K562 (cell line): ENCODE measurements around the gene ASMT. TPM values are rescaled to one million over a fixed set of nuclear protein-coding genes. Genes with fewer than 3 reads are reported as not detected.
"Not testable (repeated sequence)": the region's sequence is repeated elsewhere in the genome, so short reads cannot be mapped to it uniquely, and the experiment has no call there.

Source experiments
- ATAC-seq: fragments of 200-7000 bp; cut with Tn5 transposase; 3 replicates; pipeline ENCODE4 v1.9.1; 2020; ENCODE audit warnings: moderate library complexity
- BruUV-seq: library from RNA; stranded (reverse); fragments of 400-500 nt; replicated peaks from 2 replicates; lab custom pipeline; 2021; lab: Mats Ljungman, UMichigan
- CTCF ChIA-PET: fragments of 300-600 bp; formaldehyde crosslinking; extraction: SDS; loops from one replicate; lab custom pipeline; 2021; ENCODE audit warnings: low intra/inter-chr PET ratio; lab: Yijun Ruan, JAX
- POLR2A ChIA-PET: fragments of 300-600, 350-650 bp; sonication (Branson Sonifier 250); formaldehyde crosslinking; extraction: SDS; loops from one replicate; lab custom pipeline; 2021; ENCODE audit warnings: antibody characterized with exemption, inconsistent platforms; lab: Yijun Ruan, JAX
- DNase-seq, 4 experiments: peaks; one replicate each; pipeline versions ENCODE4 v3.0.0 to v3.0.0-alpha.2; 2011 to 2018; ENCODE audit warnings: low spot score in 3 of 4, mixed read lengths in 3 of 4; ENCODE audit errors: extremely low read depth in 1 of 4
- FAIRE-seq: peaks from 2 replicates; lab custom pipeline; 2011; peaks lifted over from hg19 to GRCh38; lab: Jason Lieb, UNC
- H2AFZ ChIP-seq: 2 replicates; pipeline ENCODE4 v1.6.0; 2011; ENCODE audit warnings: low read depth, low read length, control low read depth, inconsistent platforms
- H3K27ac ChIP-seq: fragments of 200-600 bp; 3 replicates; pipeline ENCODE4 v1.8.0; 2011; ENCODE audit warnings: low read depth, mild to moderate bottlenecking, control low read depth, inconsistent platforms, low read length, moderate library complexity, mixed read lengths; ENCODE audit errors: extremely low read depth
- H3K27me3 ChIP-seq, 2 experiments: fragments of 300-600 bp in 1 of 2; 2 replicates in 1 of 2; 3 replicates in 1 of 2; pipeline versions ENCODE4 v1.6.0 to v1.8.0; 2011; ENCODE audit warnings: inconsistent platforms in 2 of 2, low read length in 2 of 2, mild to moderate bottlenecking in 1 of 2, mixed read lengths in 1 of 2, moderate library complexity in 1 of 2; ENCODE audit not compliant: control insufficient read depth in 2 of 2, insufficient read depth in 2 of 2
- H3K36me3 ChIP-seq: fragments of 300-600 bp; 3 replicates; pipeline ENCODE4 v1.8.0; 2011; ENCODE audit warnings: mild to moderate bottlenecking, low read length, inconsistent platforms; ENCODE audit not compliant: control insufficient read depth, insufficient read depth
- H3K4me1 ChIP-seq, 2 experiments: fragments of 200-600 bp in 1 of 2; replicated peaks in 1 of 2; 2 replicates in 1 of 2; 3 replicates in 1 of 2; pipeline versions ENCODE4 v1.5.1 to v1.8.0; 2011; ENCODE audit warnings: inconsistent platforms in 2 of 2, low read length in 2 of 2, mild to moderate bottlenecking in 1 of 2, mixed read lengths in 1 of 2, moderate library complexity in 1 of 2; ENCODE audit not compliant: control insufficient read depth in 2 of 2, insufficient read depth in 2 of 2
- H3K4me2 ChIP-seq: 2 replicates; pipeline ENCODE4 v1.6.1; 2011; ENCODE audit warnings: low read length, control low read depth, inconsistent platforms, mixed read lengths; ENCODE audit not compliant: insufficient read depth
- H3K4me3 ChIP-seq: fragments of 200-600 bp; sonication (generic), shearing (Covaris generic); 2 replicates; pipeline ENCODE4 v1.5.1; 2016; ENCODE audit warnings: control low read depth, inconsistent platforms
- H3K79me2 ChIP-seq: fragments of 200-600 bp; 3 replicates; pipeline ENCODE4 v1.8.0; 2011; ENCODE audit warnings: low read length, inconsistent platforms; ENCODE audit not compliant: control insufficient read depth, insufficient read depth
- H3K9ac ChIP-seq, 2 experiments: 2 replicates each; pipeline versions ENCODE4 v1.6.0 to v1.6.1; 2011; ENCODE audit warnings: low read depth in 2 of 2, low read length in 2 of 2, control low read depth in 1 of 2, inconsistent platforms in 1 of 2, mild to moderate bottlenecking in 1 of 2, mixed read lengths in 1 of 2; ENCODE audit not compliant: insufficient read depth in 1 of 2
- H3K9me1 ChIP-seq: one replicate; pipeline ENCODE4 v1.6.0; 2011; ENCODE audit warnings: inconsistent platforms, mild to moderate bottlenecking, low read length, moderate library complexity; ENCODE audit not compliant: control insufficient read depth, insufficient read depth
- H3K9me3 ChIP-seq: replicated peaks from 2 replicates; pipeline ENCODE4 v1.5.1; 2011; ENCODE audit warnings: low read depth, low read length, inconsistent platforms; ENCODE audit not compliant: control insufficient read depth, insufficient read depth
- H4K20me1 ChIP-seq: replicated peaks from 2 replicates; pipeline ENCODE4 v1.6.1; 2011; ENCODE audit warnings: low read length, inconsistent platforms, mixed read lengths; ENCODE audit not compliant: control insufficient read depth, insufficient read depth
- CBX5 ChIP-seq: IDR thresholded peaks from 2 replicates; pipeline ENCODE4 v1.6.1; 2014; ENCODE audit warnings: low read depth, borderline replicate concordance
- PML ChIP-seq: IDR thresholded peaks from 2 replicates; pipeline ENCODE4 v1.6.1; 2012; ENCODE audit warnings: low read length, inconsistent platforms
- STAG1 ChIP-seq: sonication (generic); formaldehyde crosslinking; IDR thresholded peaks from 2 replicates; pipeline ENCODE4 v1.5.0; 2020; ENCODE audit warnings: missing genetic modification reagents, borderline replicate concordance
- WGBS: fragments of 100-300 bp; shearing (Covaris generic); methylation state at CpG from one replicate; pipeline ENCODE4 v1.1.6; 2016; ENCODE audit warnings: low coverage, mixed read lengths; ENCODE audit not compliant: insufficient coverage; ENCODE audit errors: missing lambda C conversion rate; 5-methylcytosine and 5-hydroxymethylcytosine counted together
- in situ Hi-C: fragments of 300-500 bp; cut with MboI; formaldehyde crosslinking; loops from 4 replicates; pipeline ENCODE4 v1.15.0; 2018; ENCODE audit warnings: inconsistent platforms, mixed read lengths
- intact Hi-C: fragments of 100-400 bp; cut with micrococcal nuclease; formaldehyde crosslinking; loops from 2 replicates; pipeline ENCODE4 v1.14.2; 2022
- polyA plus RNA-seq, 8 experiments: library from polyadenylated mRNA; depleted of rRNA in 4 of 8; stranded (reverse) in 5 of 8; unstranded in 3 of 8; fragments of >200 nt; fragmentation: Nextera tagmentation in 2 of 8; fragmentation: Illumina TruSeq in 1 of 8; extraction: Ambion mirVana in 2 of 8; extraction: Trizol in 1 of 8; gene quantifications; 2 replicates each; pipeline versions ENCODE4 v1.2.1 to v1.2.3, GENCODE V29; 2011 to 2014; ENCODE audit warnings: inconsistent platforms in 1 of 8, missing spikeins in 1 of 8
- total RNA-seq, 7 experiments: library from RNA; depleted of rRNA in 6 of 7; stranded (reverse); fragments of >200 nt in 6 of 7; fragmentation: Illumina TruSeq in 2 of 7; extraction: Trizol in 2 of 7; gene quantifications; 2 replicates each; pipeline versions ENCODE4 v1.2.1 to v1.2.3, GENCODE V29; 2011 to 2021; ENCODE audit warnings: low replicate concordance in 1 of 7

ASMT gene
- total and polyA plus RNA-seq, 9 of the 15 experiments (the other 6 are each of a cell fraction or from before 2014, with no cell fraction given) = 0.06 TPM; not detected in 8

- Histone ChIP-seq H3K4me1 (peaks cover 0 to 2% of the 10 kb centered on the region in 2 experiments; a peak in 1 of 5 replicates), H3K4me3 (no peak overlapping the region), H3K27ac (no peak overlapping the region), H3K9me3 (no peaks in the 10 kb centered on the region), H3K4me2 (no peak overlapping the region), H3K9me1 (no peaks in the 10 kb centered on the region), H3K36me3 (no peaks in the 10 kb centered on the region), H3K27me3 (peaks cover 0 to 2% of the 10 kb centered on the region in 2 experiments; a peak in 1 of 5 replicates), H3K79me2 (no peaks in the 10 kb centered on the region), H2AFZ (no peak overlapping the region), H4K20me1 (no peaks in the 10 kb centered on the region), H3K9ac (no peak overlapping the region)
- in situ Hi-C loops = no loop called here
- FAIRE-seq (no peak), ATAC-seq (no peak), DNase-seq (no peak)
- no TSS peak for BruUV-seq
- ChIA-PET POLR2A (no interaction called here), CTCF (no interaction called here)
- WGBS = 22% methylated on average over 17 of the region's 21 CpGs
- no peak for TF ChIP-seq CBX5
- no peak for TF ChIP-seq PML
- TF ChIP-seq STAG1 (CRISPR knock-in tag) = no peak
- intact Hi-C loops = no loop called here
Observed at GRCh38 chrX:1623691-1624090, 8.8 kb downstream of the ASMT start.

GRCh38 chrX:1624158-1624860 lies 9.4 kb downstream of the ASMT start:
- H3K27ac ChIP-seq, H3K4me1 ChIP-seq, H3K79me2 ChIP-seq, H3K36me3 ChIP-seq, H3K27me3 ChIP-seq, H3K9me3 ChIP-seq, POLR2A ChIA-PET, CTCF ChIA-PET, DNase-seq, in situ Hi-C loops, H2AFZ ChIP-seq, BruUV-seq, FAIRE-seq, H3K4me3 ChIP-seq, H3K9me1 ChIP-seq, H3K9ac ChIP-seq, intact Hi-C loops, ATAC-seq, H4K20me1 ChIP-seq, H3K4me2 ChIP-seq: not testable (repeated sequence)
- WGBS = 26% methylated on average over 11 of the region's 14 CpGs

GRCh38 chrX:1624861-1625215 lies 10.0 kb downstream of the ASMT start:
- H3K79me2 ChIP-seq, H3K4me1 ChIP-seq, H4K20me1 ChIP-seq, in situ Hi-C loops, ATAC-seq, BruUV-seq, H3K27me3 ChIP-seq, DNase-seq, POLR2A ChIA-PET, CTCF ChIA-PET, H3K4me3 ChIP-seq, FAIRE-seq, intact Hi-C loops, H2AFZ ChIP-seq, H3K9ac ChIP-seq, H3K36me3 ChIP-seq, H3K27ac ChIP-seq, H3K9me1 ChIP-seq, H3K9me3 ChIP-seq, H3K4me2 ChIP-seq: not testable (repeated sequence)
- WGBS = 8% methylated on average over 4 of the region's 7 CpGs
